CD4-positive, alpha-beta memory T cell (primary cell): ENCODE results near the gene EEF1G. TPM values are rescaled to one million over a fixed set of nuclear protein-coding genes. Genes with fewer than 3 reads are reported as not detected.
"Not testable (repeated sequence)": the region's sequence is repeated elsewhere in the genome, so short reads cannot be mapped to it uniquely, and the experiment has no call there.

Source experiments
- CTCF ChIA-PET: fragments of 350-600 bp; sonication (Branson Sonifier 250); formaldehyde crosslinking; loops from one replicate; lab custom pipeline; 2021; ENCODE audit warnings: inconsistent platforms; ENCODE audit not compliant: partially characterized antibody; lab: Charles Lee
- POLR2A ChIA-PET: fragments of 350-600 bp; sonication (Branson Sonifier 250); formaldehyde crosslinking; loops from one replicate; lab custom pipeline; 2021; ENCODE audit not compliant: partially characterized antibody; lab: Charles Lee
- DNase-seq, 5 donors: peaks; one replicate each; pipeline versions ENCODE4 v3.0.0 to v3.0.0-alpha.2; 2020 to 2022; ENCODE audit warnings: mixed read lengths in 1 of 5
- H3K27ac ChIP-seq: one replicate; pipeline ENCODE4 v1.7.0; 2013; ENCODE audit warnings: low read depth, low read length
- H3K27me3 ChIP-seq: 2 replicates; pipeline ENCODE4 v1.7.0; 2013; ENCODE audit warnings: mild to moderate bottlenecking, low read length, moderate library complexity; ENCODE audit not compliant: insufficient read depth
- H3K36me3 ChIP-seq: 2 replicates; pipeline ENCODE4 v1.7.0; 2013; ENCODE audit warnings: mild to moderate bottlenecking, low read length, moderate library complexity; ENCODE audit not compliant: insufficient read depth
- H3K4me1 ChIP-seq: 2 replicates; pipeline ENCODE4 v1.7.0; 2013; ENCODE audit warnings: mild to moderate bottlenecking, low read length, moderate library complexity; ENCODE audit not compliant: insufficient read depth
- H3K4me3 ChIP-seq, 2 donors: one replicate each; pipeline ENCODE4 v1.7.0; 2013; ENCODE audit warnings: low read length in 2 of 2, mild to moderate bottlenecking in 1 of 2
- H3K9me3 ChIP-seq, 2 donors: one replicate each; pipeline ENCODE4 v1.7.0; 2013; ENCODE audit warnings: low read length in 2 of 2, control low read depth in 1 of 2; ENCODE audit not compliant: control insufficient read depth in 1 of 2
- H3K27ac Mint-ChIP-seq, 7 donors: one replicate each; pipeline ENCODE4 v1.8.0; 2020 to 2021; ENCODE audit warnings: mixed read lengths in 7 of 7, mild to moderate bottlenecking in 6 of 7, inconsistent platforms in 3 of 7, moderate library complexity in 3 of 7
- H3K27me3 Mint-ChIP-seq, 2 donors: one replicate each; pipeline ENCODE4 v1.8.0; 2020 to 2021; ENCODE audit warnings: mixed read lengths in 2 of 2
- H3K36me3 Mint-ChIP-seq, 2 donors: one replicate each; pipeline ENCODE4 v1.8.0; 2020 to 2021; ENCODE audit warnings: mixed read lengths in 2 of 2, inconsistent platforms in 1 of 2, mild to moderate bottlenecking in 1 of 2
- H3K4me1 Mint-ChIP-seq, 4 donors: one replicate each; pipeline ENCODE4 v1.8.0; 2020 to 2021; ENCODE audit warnings: mixed read lengths in 4 of 4, mild to moderate bottlenecking in 1 of 4
- H3K4me3 Mint-ChIP-seq, 8 donors: one replicate each; pipeline ENCODE4 v1.8.0; 2020 to 2021; ENCODE audit warnings: mixed read lengths in 8 of 8, mild to moderate bottlenecking in 7 of 8, moderate library complexity in 6 of 8, inconsistent platforms in 3 of 8
- H3K9me3 Mint-ChIP-seq, 8 donors: one replicate each; pipeline ENCODE4 v1.8.0; 2020 to 2021; ENCODE audit warnings: mixed read lengths in 8 of 8, mild to moderate bottlenecking in 5 of 8, inconsistent platforms in 3 of 8, moderate library complexity in 1 of 8
- intact Hi-C: fragments of 100-400 bp; cut with micrococcal nuclease; formaldehyde crosslinking; loops from one replicate; pipeline ENCODE4 v1.15.1; 2023
- polyA plus RNA-seq, 2 donors: library from polyadenylated mRNA; unstranded; fragments of 300-500 nt; fragmentation: Illumina TruSeq; gene quantifications; one replicate each; pipeline ENCODE4 v1.2.3, GENCODE V29; 2021
- total RNA-seq, 2 experiments: library from RNA; stranded (reverse); gene quantifications; one replicate each; pipeline ENCODE4 v1.2.3, GENCODE V29; 2021

EEF1G gene
- total and polyA plus RNA-seq, 4 experiments from 2014 or later = 1,453 to 1,910 (median 1,835) TPM

GRCh38 chr11:62567018-62567633, 6.6 kb downstream of the EEF1G start:
- Histone ChIP-seq H3K4me3 (no peak overlapping the region), H3K4me1 (peaks cover 38% of the 10 kb centered on the region), H3K27ac (peak overlapping the region; percentile 15), H3K9me3 (no peaks in the 10 kb centered on the region), H3K27me3 (no peaks in the 10 kb centered on the region), H3K36me3 (peaks cover 54% of the 10 kb centered on the region)
- Mint-ChIP-seq H3K27me3 (no peaks in the 10 kb centered on the region), H3K27ac (peak overlapping the region; percentile 51 to 85 (median 81)), H3K4me3 (peak overlapping the region in 2 of 8 donors; percentile 28 to 73), H3K36me3 (peaks cover 46 to 73% of the 10 kb centered on the region in 2 donors), H3K9me3 (no peaks in the 10 kb centered on the region), H3K4me1 (peaks cover 25 to 51% (median 38%) of the 10 kb centered on the region in 4 donors)
- intact Hi-C loops = no loop called here
- POLR2A ChIA-PET = interaction anchor here (0.9 to 2.1 kb wide), 5 partner anchors 11 to 274 kb away, joined by 3 to 5 read pairs (median 4); partner anchors contain the start of gene AHNAK
- DNase-seq = no peak
- CTCF ChIA-PET = interaction anchor here (1.0 to 3.1 kb wide), 5 partner anchors 10 to 172 kb away, joined by 3 to 24 read pairs (median 9); no protein-coding TSS in a partner anchor

- Mint-ChIP-seq H3K36me3 (peaks cover 45 to 70% of the 10 kb centered on the region in 2 donors), H3K9me3 (no peaks in the 10 kb centered on the region), H3K4me3 (peak overlapping the region in 1 of 8 donors; percentile 31), H3K27ac (peak overlapping the region in 5 of 7 donors; percentile 38 to 84 (median 49)), H3K4me1 (peaks cover 25 to 49% (median 33%) of the 10 kb centered on the region in 4 donors), H3K27me3 (no peaks in the 10 kb centered on the region)
- DNase-seq = no peak
- Histone ChIP-seq H3K27me3 (no peaks in the 10 kb centered on the region), H3K4me1 (peaks cover 29% of the 10 kb centered on the region), H3K4me3 (no peak overlapping the region), H3K36me3 (peaks cover 45% of the 10 kb centered on the region), H3K9me3 (no peaks in the 10 kb centered on the region), H3K27ac (no peak overlapping the region)
- CTCF ChIA-PET = interaction anchor here (1.0 to 14.9 kb wide), 6 partner anchors 9 to 173 kb away, joined by 3 to 405 read pairs (median 10); partner anchors contain the start of gene SCGB1A1
- POLR2A ChIA-PET = no interaction called here
- intact Hi-C loops = no loop called here
Observed at GRCh38 chr11:62566247-62566646, 7.4 kb downstream of the EEF1G start.

GRCh38 chr11:62565100-62565802, 8.4 kb downstream of the EEF1G start:
- Mint-ChIP-seq H3K9me3 (no peaks in the 10 kb centered on the region), H3K4me1 (peaks cover 22 to 48% (median 32%) of the 10 kb centered on the region in 4 donors), H3K27ac (peak overlapping the region in 5 of 7 donors; percentile 30 to 84 (median 70)), H3K36me3 (peaks cover 44 to 71% of the 10 kb centered on the region in 2 donors), H3K27me3 (no peaks in the 10 kb centered on the region), H3K4me3 (no peak overlapping the region)
- ChIA-PET CTCF (interaction anchor here (0.6 to 14.9 kb wide), 8 partner anchors 8 to 1686 kb away, joined by 3 to 405 read pairs (median 6); partner anchors contain the start of gene SCGB1A1), POLR2A (interaction anchor here (0.8 to 0.9 kb wide), 2 partner anchors 25 to 100 kb away, joined by 3 to 6 read pairs; partner anchors contain the start of genes C11orf98 and CSKMT)
- Histone ChIP-seq H3K4me3 (no peak overlapping the region), H3K27me3 (no peaks in the 10 kb centered on the region), H3K4me1 (peaks cover 30% of the 10 kb centered on the region), H3K27ac (no peak overlapping the region), H3K36me3 (peaks cover 36% of the 10 kb centered on the region), H3K9me3 (no peaks in the 10 kb centered on the region)
- intact Hi-C loops = no loop called here
- no peak for DNase-seq

GRCh38 chr11:62561677-62562230, 11.9 kb downstream of the EEF1G start:
- Mint-ChIP-seq H3K4me1 (peaks cover 34 to 63% (median 45%) of the 10 kb centered on the region in 4 donors), H3K36me3 (peaks cover 39 to 63% of the 10 kb centered on the region in 2 donors), H3K27ac (peak overlapping the region in 6 of 7 donors; percentile 69 to 99 (median 80))
- DNase-seq, H3K9me3 ChIP-seq, H3K27me3 Mint-ChIP-seq, intact Hi-C loops, H3K4me3 Mint-ChIP-seq, H3K4me3 ChIP-seq, H3K27me3 ChIP-seq, H3K27ac ChIP-seq, H3K9me3 Mint-ChIP-seq: not testable (repeated sequence)
- ChIA-PET CTCF (interaction anchor here (0.7 to 14.9 kb wide), 15 partner anchors 11 to 791 kb away, joined by 3 to 450 read pairs (median 7); partner anchors contain the start of genes EEF1G, SCGB1A1 and TUT1), POLR2A (interaction anchor here (1.0 to 12.5 kb wide), 5 partner anchors 9 to 135 kb away, joined by 3 to 751 read pairs (median 25); partner anchors contain the start of gene AHNAK)
- Histone ChIP-seq H3K4me1 (peaks cover 53% of the 10 kb centered on the region), H3K36me3 (peaks cover 26% of the 10 kb centered on the region)

GRCh38 chr11:62560566-62561103, 13.1 kb downstream of the EEF1G start:
- Mint-ChIP-seq H3K4me3 (peak overlapping the region in 3 of 8 donors; percentile 22 to 57 (median 37)), H3K27me3 (no peaks in the 10 kb centered on the region), H3K4me1 (peaks cover 41 to 64% (median 51%) of the 10 kb centered on the region in 4 donors), H3K36me3 (peaks cover 29 to 51% of the 10 kb centered on the region in 2 donors), H3K27ac (peak overlapping the region; percentile 43 to 100 (median 94)), H3K9me3 (no peaks in the 10 kb centered on the region)
- no peaks in the 10 kb centered on the region for H3K27me3 ChIP-seq
- ChIA-PET POLR2A (interaction anchor here (0.7 to 12.5 kb wide), 15 partner anchors 10 to 226 kb away, joined by 3 to 751 read pairs (median 6); partner anchors contain the start of genes AHNAK, C11orf98, CSKMT and EEF1G), CTCF (interaction anchor here (0.5 to 14.9 kb wide), 36 partner anchors 9 to 313 kb away, joined by 3 to 450 read pairs (median 5); partner anchors contain the start of genes AHNAK, B3GAT3, EEF1G and SCGB1A1)
- no peaks in the 10 kb centered on the region for H3K9me3 ChIP-seq
- H3K27ac ChIP-seq = peak overlapping the region; percentile 8
- intact Hi-C loops = loop anchor here (1.0 kb wide), 3 partner anchors 63 to 166 kb away; no protein-coding TSS in a partner anchor
- DNase-seq = peak; percentile 75 to 89 (median 80)
- H3K4me1 ChIP-seq = peaks cover 55% of the 10 kb centered on the region
- peaks cover 15% of the 10 kb centered on the region for H3K36me3 ChIP-seq
- no peak overlapping the region for H3K4me3 ChIP-seq

- POLR2A ChIA-PET = interaction anchor here (0.6 to 12.5 kb wide), 12 partner anchors 9 to 1160 kb away, joined by 3 to 751 read pairs (median 6); partner anchors contain the start of genes AHNAK, C11orf98, CSKMT and EEF1G
- not testable (repeated sequence) for H3K27me3 ChIP-seq, H3K9me3 Mint-ChIP-seq, H3K9me3 ChIP-seq, H3K36me3 ChIP-seq, DNase-seq, H3K4me3 ChIP-seq, H3K27me3 Mint-ChIP-seq
- intact Hi-C loops = loop anchor here (1.0 to 10.0 kb wide), 4 partner anchors 62 to 295 kb away; no protein-coding TSS in a partner anchor
- peak overlapping the region; percentile 95 for H3K27ac ChIP-seq
- Mint-ChIP-seq H3K27ac (peak overlapping the region; percentile 94 to 100 (median 98)), H3K4me1 (peaks cover 46 to 70% (median 59%) of the 10 kb centered on the region in 4 donors), H3K36me3 (peaks cover 25 to 43% of the 10 kb centered on the region in 2 donors), H3K4me3 (peak overlapping the region in 6 of 8 donors; percentile 28 to 77 (median 54))
- CTCF ChIA-PET = interaction anchor here (0.8 to 14.9 kb wide), 24 partner anchors 9 to 177 kb away, joined by 3 to 450 read pairs (median 6); partner anchors contain the start of genes AHNAK, B3GAT3, EEF1G and SCGB1A1
- H3K4me1 ChIP-seq = peaks cover 65% of the 10 kb centered on the region
Observed at GRCh38 chr11:62559626-62560025, 14.1 kb downstream of the EEF1G start.
